Activated T-cell treated with anti-CD3 and anti-CD28 coated beads, Interleukin-2, amount 50 U/mL, for 72 hours (primary cell): Measurements from ENCODE around the gene MAFF. TPM values are rescaled to one million over a fixed set of nuclear protein-coding genes. Genes with fewer than 3 reads are reported as not detected.
"Not testable (repeated sequence)": the region's sequence is repeated elsewhere in the genome, so short reads cannot be mapped to it uniquely, and the experiment has no call there.

Source experiments
- ATAC-seq, 2 donors: fragments of 150-1000 bp; cut with Tn5 transposase; replicated peaks in 1 of 2; 2 replicates each; pipeline ENCODE4 v1.10.0; 2021; ENCODE audit warnings: moderate library complexity in 2 of 2, mild to moderate bottlenecking in 1 of 2
- DNase-seq, 2 donors: peaks; one replicate each; pipeline ENCODE4 v3.0.0; 2021 to 2022; ENCODE audit warnings: mixed read lengths in 1 of 2
- H3K27ac Mint-ChIP-seq: one replicate; pipeline ENCODE4 v1.8.0; 2022; ENCODE audit warnings: mild to moderate bottlenecking, moderate library complexity, mixed read lengths
- H3K27me3 Mint-ChIP-seq: one replicate; pipeline ENCODE4 v1.8.0; 2022; ENCODE audit warnings: low read depth, mixed read lengths
- H3K36me3 Mint-ChIP-seq, 2 donors: one replicate each; pipeline ENCODE4 v1.8.0; 2022; ENCODE audit warnings: mixed read lengths in 2 of 2, mild to moderate bottlenecking in 1 of 2; ENCODE audit not compliant: insufficient read depth in 2 of 2
- H3K4me1 Mint-ChIP-seq: one replicate; pipeline ENCODE4 v1.8.0; 2022; ENCODE audit warnings: low read depth, mixed read lengths
- H3K4me3 Mint-ChIP-seq, 2 donors: one replicate each; pipeline ENCODE4 v1.8.0; 2022; ENCODE audit warnings: mild to moderate bottlenecking in 2 of 2, mixed read lengths in 2 of 2, moderate library complexity in 2 of 2
- H3K9me3 Mint-ChIP-seq, 2 donors: one replicate each; pipeline ENCODE4 v1.8.0; 2022; ENCODE audit warnings: mixed read lengths in 2 of 2
- total RNA-seq, 2 donors: library from RNA; stranded (reverse); gene quantifications; one replicate each; pipeline ENCODE4 v1.2.3, GENCODE V29; 2022

The MAFF gene
- total RNA-seq, 2 donors from 2014 or later, result 15.6 to 20.3 TPM

- H3K27ac Mint-ChIP-seq, result peak overlapping the region; percentile 35
- DNase-seq, result no peak
- H3K4me3 Mint-ChIP-seq, result no peak overlapping the region
- ATAC-seq, result no peak
- H3K36me3 Mint-ChIP-seq, result peaks cover 0 to 3% of the 10 kb centered on the region in 2 donors
- no peaks in the 10 kb centered on the region for H3K4me1 Mint-ChIP-seq
- no peaks in the 10 kb centered on the region for H3K9me3 Mint-ChIP-seq
- no peaks in the 10 kb centered on the region for H3K27me3 Mint-ChIP-seq
Measured at GRCh38 chr22:38228326-38228872, 26.6 kb downstream of the MAFF start.

GRCh38 chr22:38228873-38229740, 27.3 kb downstream of the MAFF start:
- DNase-seq (no peak), ATAC-seq (peak in 1 of 2 donors; percentile 36)
- H3K27me3 Mint-ChIP-seq, result no peaks in the 10 kb centered on the region
- no peaks in the 10 kb centered on the region for H3K9me3 Mint-ChIP-seq
- H3K4me1 Mint-ChIP-seq, result no peaks in the 10 kb centered on the region
- H3K4me3 Mint-ChIP-seq, result no peak overlapping the region
- peak overlapping the region; percentile 35 for H3K27ac Mint-ChIP-seq
- H3K36me3 Mint-ChIP-seq, result peaks cover 0 to 3% of the 10 kb centered on the region in 2 donors

- no peaks in the 10 kb centered on the region for H3K27me3 Mint-ChIP-seq
- DNase-seq (peak; percentile 39 to 47), ATAC-seq (peak in 1 of 2 donors; percentile 48)
- no peak overlapping the region for H3K4me3 Mint-ChIP-seq
- no peaks in the 10 kb centered on the region for H3K4me1 Mint-ChIP-seq
- H3K36me3 Mint-ChIP-seq, result peaks cover 0 to 3% of the 10 kb centered on the region in 2 donors
- H3K27ac Mint-ChIP-seq, result no peak overlapping the region
- no peaks in the 10 kb centered on the region for H3K9me3 Mint-ChIP-seq
Measured at GRCh38 chr22:38230108-38230825, 28.5 kb downstream of the MAFF start.

- Mint-ChIP-seq H3K27ac (no peak overlapping the region), H3K4me3 (no peak overlapping the region), H3K9me3 (no peaks in the 10 kb centered on the region), H3K36me3 (peaks cover 0 to 3% of the 10 kb centered on the region in 2 donors), H3K27me3 (no peaks in the 10 kb centered on the region), H3K4me1 (no peaks in the 10 kb centered on the region)
- ATAC-seq (no peak), DNase-seq (no peak)
Measured at GRCh38 chr22:38230916-38231315, 29.1 kb downstream of the MAFF start.

GRCh38 chr22:38232196-38232595, 30.4 kb downstream of the MAFF start:
- H3K4me1 Mint-ChIP-seq, result no peaks in the 10 kb centered on the region
- DNase-seq, result no peak
- H3K9me3 Mint-ChIP-seq, result no peaks in the 10 kb centered on the region
- no peak for ATAC-seq
- no peak overlapping the region for H3K27ac Mint-ChIP-seq
- H3K4me3 Mint-ChIP-seq, result no peak overlapping the region
- no peaks in the 10 kb centered on the region for H3K27me3 Mint-ChIP-seq
- H3K36me3 Mint-ChIP-seq, result peaks cover 0 to 3% of the 10 kb centered on the region in 2 donors

- Mint-ChIP-seq H3K36me3 (peaks cover 0 to 3% of the 10 kb centered on the region in 2 donors), H3K4me3 (no peak overlapping the region), H3K4me1 (no peaks in the 10 kb centered on the region), H3K27me3 (no peaks in the 10 kb centered on the region), H3K27ac (no peak overlapping the region), H3K9me3 (no peaks in the 10 kb centered on the region)
- no peak for ATAC-seq
- no peak for DNase-seq
Measured at GRCh38 chr22:38233427-38233826, 31.6 kb downstream of the MAFF start.

GRCh38 chr22:38233856-38234255, 32.1 kb downstream of the MAFF start:
- not testable (repeated sequence) for ATAC-seq, H3K36me3 Mint-ChIP-seq, DNase-seq, H3K9me3 Mint-ChIP-seq, H3K27ac Mint-ChIP-seq, H3K4me1 Mint-ChIP-seq, H3K27me3 Mint-ChIP-seq, H3K4me3 Mint-ChIP-seq

GRCh38 chr22:38235240-38235850, 33.6 kb downstream of the MAFF start:
- Mint-ChIP-seq H3K4me3 (no peak overlapping the region), H3K36me3 (peaks cover 0 to 3% of the 10 kb centered on the region in 2 donors), H3K27me3 (no peaks in the 10 kb centered on the region), H3K4me1 (no peaks in the 10 kb centered on the region), H3K9me3 (no peaks in the 10 kb centered on the region), H3K27ac (peak overlapping the region; percentile 10)
- no peak for DNase-seq
- no peak for ATAC-seq

GRCh38 chr22:38236786-38237185, 35.0 kb downstream of the MAFF start:
- Mint-ChIP-seq H3K36me3 (no peaks in the 10 kb centered on the region), H3K4me3 (no peak overlapping the region), H3K27me3 (no peaks in the 10 kb centered on the region), H3K9me3 (no peaks in the 10 kb centered on the region), H3K27ac (no peak overlapping the region), H3K4me1 (no peaks in the 10 kb centered on the region)
- no peak for ATAC-seq
- no peak for DNase-seq

- Mint-ChIP-seq H3K4me3 (no peak overlapping the region), H3K27ac (no peak overlapping the region), H3K27me3 (no peaks in the 10 kb centered on the region), H3K9me3 (no peaks in the 10 kb centered on the region), H3K36me3 (no peaks in the 10 kb centered on the region), H3K4me1 (no peaks in the 10 kb centered on the region)
- ATAC-seq (no peak), DNase-seq (no peak)
Measured at GRCh38 chr22:38238519-38239071, 36.8 kb downstream of the MAFF start.

GRCh38 chr22:38239101-38239761, 37.4 kb downstream of the MAFF start:
- H3K4me3 Mint-ChIP-seq, result no peak overlapping the region
- no peak overlapping the region for H3K27ac Mint-ChIP-seq
- no peak for DNase-seq
- no peaks in the 10 kb centered on the region for H3K4me1 Mint-ChIP-seq
- H3K27me3 Mint-ChIP-seq, result no peaks in the 10 kb centered on the region
- no peaks in the 10 kb centered on the region for H3K36me3 Mint-ChIP-seq
- ATAC-seq, result no peak
- no peaks in the 10 kb centered on the region for H3K9me3 Mint-ChIP-seq

- Mint-ChIP-seq H3K4me1 (no peaks in the 10 kb centered on the region), H3K4me3 (no peak overlapping the region), H3K27me3 (no peaks in the 10 kb centered on the region), H3K27ac (peak overlapping the region; percentile 83), H3K9me3 (no peaks in the 10 kb centered on the region), H3K36me3 (no peaks in the 10 kb centered on the region)
- no peak for DNase-seq
- no peak for ATAC-seq
Measured at GRCh38 chr22:38240734-38241252, 39.0 kb downstream of the MAFF start.
